ENCODE data around the gene TNFSF13B. TPM values are rescaled to one million over a fixed set of nuclear protein-coding genes. Genes with fewer than 3 reads are reported as not detected.

TNFSF13B gene
- total and polyA plus RNA-seq, 2 of the 8 experiments (the other 6 are each of a cell fraction or from before 2014, with no cell fraction given), result not detected

DNA sequence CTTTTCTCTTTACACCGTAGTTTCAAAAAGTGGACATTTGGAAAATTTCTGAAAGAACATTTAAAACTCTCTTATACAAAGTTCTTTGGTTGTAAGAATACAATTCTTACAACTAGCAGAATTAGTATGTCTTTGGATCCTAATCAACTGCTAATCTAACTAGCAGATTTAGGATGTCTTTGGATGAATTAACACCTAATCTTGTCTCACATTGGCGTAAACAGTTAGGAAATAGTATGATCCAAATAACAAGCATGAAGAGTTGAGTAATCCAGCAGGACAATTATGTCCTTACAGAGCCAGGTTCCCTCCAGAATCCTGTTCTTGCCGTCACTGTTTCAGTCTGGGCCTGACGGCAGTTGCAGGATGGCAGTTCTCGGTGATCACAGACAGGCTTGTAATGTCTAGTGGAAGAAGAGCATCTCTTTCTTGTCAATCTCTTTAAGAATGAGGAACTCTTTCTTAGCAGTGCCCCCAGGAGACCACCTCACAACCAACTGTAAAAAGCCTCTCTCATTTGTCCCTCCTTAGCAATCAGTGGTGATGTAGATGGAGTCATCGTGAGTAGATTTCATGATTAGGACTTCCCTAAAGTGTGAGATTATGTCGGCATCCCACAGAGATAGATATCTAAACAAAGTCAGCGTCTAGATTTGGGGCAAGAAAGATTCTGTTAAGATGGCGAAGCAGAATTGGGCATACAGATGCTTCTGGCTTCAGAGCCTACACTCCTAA lies 5.7 kb upstream of the TNFSF13B start:
- H3K27ac ChIP-seq (ENCODE audit: low read depth, low read length), result no peak overlapping the region
- H2BK15ac ChIP-seq (ENCODE audit: low read length), result no peak overlapping the region
- no peak for FAIRE-seq
- no peak overlapping the region for H3K14ac ChIP-seq (ENCODE audit: insufficient read length)
- POLR2A ChIA-PET (ENCODE audit: partially characterized antibody), result no interaction called here
- H3K4me2 ChIP-seq (ENCODE audit: insufficient read depth in 1 of 2, low read depth in 2 of 2, low read length in 2 of 2), result no peak overlapping the region
- no peaks in the 10 kb centered on the region for H3K36me3 ChIP-seq (ENCODE audit: control insufficient read depth in 2 of 4, insufficient read depth in 4 of 4, low read length in 3 of 4)
- WGBS, 2 experiments (ENCODE audit: extremely low coverage in 1 of 2, insufficient coverage in 1 of 2, insufficient read length in 1 of 2, insufficient replicate concordance in 2 of 2, low coverage in 1 of 2, low lambda C conversion rate in 2 of 2, missing lambda C conversion rate in 1 of 2), result 88% methylated on average over 9 of the region's 9 CpGs; no CpG with 5 or more reads in 1 of the 2 experiments
- TF ChIP-seq MAFK (IDR thresholded peaks at IDR 0.05; ENCODE audit: low read depth, low read length) (no peak), ASH2L (IDR thresholded peaks at IDR 0.05; ENCODE audit: low read length) (no peak), SIX5 (IDR thresholded peaks at IDR 0.05; ENCODE audit: low read depth, low read length) (no peak), CEBPB (IDR thresholded peaks at IDR 0.05; ENCODE audit: low read depth, low read length) (no peak), SUZ12 (IDR thresholded peaks at IDR 0.05; ENCODE audit: low read length) (no peak)
- H2BK20ac ChIP-seq (ENCODE audit: low read length), result no peak overlapping the region
- H4K20me1 ChIP-seq (replicated peaks in 1 of 2; ENCODE audit: control insufficient read depth in 1 of 2, insufficient read depth in 2 of 2, low read length in 2 of 2), result no peaks in the 10 kb centered on the region
- H3K18ac ChIP-seq (ENCODE audit: extremely low read depth, low read length), result no peak overlapping the region
- H3K9me3 ChIP-seq (ENCODE audit: insufficient read depth in 2 of 2, low read depth in 1 of 2, low read length in 1 of 2), result no peaks in the 10 kb centered on the region
- H2AFZ ChIP-seq (ENCODE audit: low read length), result no peak overlapping the region
- H2BK12ac ChIP-seq (ENCODE audit: low read depth, low read length), result no peak overlapping the region
- no peak for DNase-seq (ENCODE audit: low read depth in 1 of 2, low spot score in 2 of 2)
- H2BK120ac ChIP-seq (replicated peaks; ENCODE audit: low read depth, low read length), result no peak overlapping the region
- no peak overlapping the region for H3K23ac ChIP-seq (ENCODE audit: insufficient read length)
- H2AK5ac ChIP-seq (ENCODE audit: low read depth, low read length), result no peak overlapping the region
- no peak overlapping the region for H3K56ac ChIP-seq (replicated peaks; ENCODE audit: insufficient read length, low read depth, low read length)
- no peaks in the 10 kb centered on the region for H3K79me1 ChIP-seq (ENCODE audit: low read depth, low read length)
- H4K8ac ChIP-seq (ENCODE audit: extremely low read depth, insufficient read depth, low read length), result no peak overlapping the region
- no peaks in the 10 kb centered on the region for H3K27me3 ChIP-seq (replicated peaks in 1 of 4; ENCODE audit: control insufficient read depth in 3 of 4, extremely low read depth in 1 of 4, insufficient read depth in 3 of 4, low read length in 3 of 4)
- H2BK5ac ChIP-seq (ENCODE audit: low read depth, low read length), result no peak overlapping the region
- H3K4me3 ChIP-seq (ENCODE audit: extremely low read depth in 1 of 4, insufficient read depth in 2 of 4, low read depth in 3 of 4, low read length in 4 of 4), result no peak overlapping the region
- CTCF ChIA-PET (ENCODE audit: partially characterized antibody), result no interaction called here
- no peak overlapping the region for H4K5ac ChIP-seq (ENCODE audit: insufficient read length, low read depth, low read length)
- no peaks in the 10 kb centered on the region for H3K23me2 ChIP-seq (ENCODE audit: low read depth, low read length)
- H3K4me1 ChIP-seq (replicated peaks in 1 of 4; ENCODE audit: control insufficient read depth in 3 of 4, insufficient read depth in 4 of 4, low read length in 3 of 4), result no peaks in the 10 kb centered on the region
- no peaks in the 10 kb centered on the region for H3K79me2 ChIP-seq (ENCODE audit: control insufficient read depth in 1 of 2, insufficient read depth in 2 of 2, low read length in 2 of 2)
- no peak overlapping the region for H4K91ac ChIP-seq (replicated peaks; ENCODE audit: insufficient read length, low read length)
- no peak overlapping the region for H3K9ac ChIP-seq (replicated peaks in 1 of 4; ENCODE audit: extremely low read depth in 1 of 4, low read depth in 3 of 4, low read length in 3 of 4)
- H3K4ac ChIP-seq (replicated peaks; ENCODE audit: insufficient read length, low read depth, low read length), result no peak overlapping the region

All from H1 (cell line).